Gastrocnemius medialis (tissue), 4 donors: ENCODE data around the gene CER1. TPM values are rescaled to one million over a fixed set of nuclear protein-coding genes. Genes with fewer than 3 reads are reported as not detected.

Source experiments
- ATAC-seq, 2 donors: fragments of 150-250 bp; one replicate each; pipeline ENCODE4 v1.9.1; 2016
- DNase-seq, 2 donors: peaks; one replicate each; pipeline ENCODE4 v3.0.0-alpha.2; 2019
- H3K27ac ChIP-seq, 4 donors: fragments of 200-600 bp; sonication (generic); 1 replicate in 1 of 4; 2 replicates in 3 of 4; pipeline ENCODE4 v1.5.1; 2016 to 2018; ENCODE audit warnings: mild to moderate bottlenecking in 2 of 4, moderate library complexity in 1 of 4
- H3K27me3 ChIP-seq, 3 donors: fragments of 200-600 bp; sonication (generic) in 2 of 3; 1 replicate in 1 of 3; 2 replicates in 2 of 3; pipeline versions ENCODE4 v1.5.1 to v1.6.0; 2016 to 2019; ENCODE audit warnings: mild to moderate bottlenecking in 1 of 3, moderate library complexity in 1 of 3
- H3K36me3 ChIP-seq, 2 donors: fragments of 200-600 bp; sonication (generic) in 1 of 2; one replicate each; pipeline ENCODE4 v1.5.1; 2017 to 2018
- H3K4me1 ChIP-seq, 2 donors: fragments of 200-600 bp; sonication (generic) in 1 of 2; one replicate each; pipeline ENCODE4 v1.5.1; 2016 to 2017; ENCODE audit warnings: mild to moderate bottlenecking in 2 of 2
- H3K4me3 ChIP-seq, 4 donors: fragments of 200-600 bp; sonication (generic) in 3 of 4; 1 replicate in 1 of 4; 2 replicates in 3 of 4; pipeline ENCODE4 v1.5.1; 2016 to 2019; ENCODE audit warnings: mild to moderate bottlenecking in 2 of 4
- H3K9me3 ChIP-seq, 3 donors: fragments of 200-600 bp; sonication (generic) in 2 of 3; 1 replicate in 1 of 3; 2 replicates in 2 of 3; pipeline ENCODE4 v1.5.1; 2016 to 2019
- CTCF ChIP-seq, 5 experiments: fragments of 450-650 bp in 3 of 5; fragments of 200-600 bp in 2 of 5; sonication (generic) in 2 of 5; IDR thresholded peaks in 4 of 5; conservative IDR thresholded peaks in 1 of 5; 1 replicate in 4 of 5; 2 replicates in 1 of 5; pipeline ENCODE4 v1.5.1; 2016 to 2019; ENCODE audit warnings: antibody characterized with exemption in 5 of 5, mild to moderate bottlenecking in 3 of 5, moderate library complexity in 3 of 5
- POLR2A ChIP-seq, 2 donors: fragments of 450-650 bp; IDR thresholded peaks; one replicate each; pipeline ENCODE4 v1.6.1; 2017; ENCODE audit warnings: antibody characterized with exemption in 2 of 2, mild to moderate bottlenecking in 2 of 2, moderate library complexity in 2 of 2
- in situ Hi-C, 4 donors: fragments of 200-750 bp; cut with MboI; loops; one replicate each; pipeline versions ENCODE4 v1.15.0 to v1.8.0; 2017; ENCODE audit warnings: low sequenced_read_pairs in 4 of 4
- intact Hi-C: fragments of 100-400 bp; cut with DNase I; formaldehyde crosslinking; loops from one replicate; pipeline ENCODE4 v1.15.1; 2023; ENCODE audit warnings: low total_unique reads
- total RNA-seq, 4 donors: library from RNA; depleted of rRNA; stranded (reverse); fragments of >200 nt; gene quantifications; one replicate each; pipeline versions ENCODE4 v1.1.0 to v1.2.3, GENCODE V29; 2016

CER1 gene
- not detected for total RNA-seq

GRCh38 chr9:14722391-14723035, at the start of gene CER1:
Gene CER1 (minus strand): TSS chr9:14722733. CDS start chr9:14722672, 61 bp downstream.
- Histone ChIP-seq H3K9me3 (no peaks in the 10 kb centered on the region), H3K4me1 (no peaks in the 10 kb centered on the region), H3K27ac (no peak within 1 kb of the TSS), H3K27me3 (no peaks in the 10 kb centered on the region), H3K4me3 (no peak within 1 kb of the TSS), H3K36me3 (no peaks in the 10 kb centered on the region)
- in situ Hi-C loops, result no loop called here
- ATAC-seq (no peak), DNase-seq (no peak)
- TF ChIP-seq POLR2A (IDR thresholded peaks at IDR 0.05) (no peak), CTCF (IDR thresholded peaks at IDR 0.05 in 4 of 5, conservative IDR thresholded peaks at IDR 0.05 in 1 of 5) (no peak)
- intact Hi-C loops, result no loop called here

GRCh38 chr9:14770592-14770991, 48.1 kb upstream of the CER1 start:
- Histone ChIP-seq H3K4me3 (no peak overlapping the region), H3K27ac (no peak overlapping the region), H3K4me1 (peaks cover 0 to 16% of the 10 kb centered on the region in 2 donors), H3K36me3 (no peaks in the 10 kb centered on the region), H3K27me3 (no peaks in the 10 kb centered on the region), H3K9me3 (no peaks in the 10 kb centered on the region)
- no peak for TF ChIP-seq CTCF (IDR thresholded peaks at IDR 0.05 in 4 of 5, conservative IDR thresholded peaks at IDR 0.05 in 1 of 5)
- TF ChIP-seq POLR2A (IDR thresholded peaks at IDR 0.05), result no peak
- DNase-seq (no peak), ATAC-seq (no peak)
- intact Hi-C loops, result loop anchor here (10.0 kb wide), 1 partner anchor 1626 kb away; no protein-coding TSS in a partner anchor
- in situ Hi-C loops, result loop anchor here in 2 of 4 donors (10.0 to 25.0 kb wide), 2 partner anchors 156 to 308 kb away; no protein-coding TSS in a partner anchor

- intact Hi-C loops (loop anchor here (5.0 kb wide), 1 partner anchor 77 kb away; the partner anchor contains the start of gene ZDHHC21), in situ Hi-C loops (loop anchor here in 3 of 4 donors (5.0 to 25.0 kb wide), 3 partner anchors 154 to 307 kb away; no protein-coding TSS in a partner anchor)
- H3K9me3 ChIP-seq, result no peaks in the 10 kb centered on the region
- TF ChIP-seq POLR2A (IDR thresholded peaks at IDR 0.05) (no peak), CTCF (IDR thresholded peaks at IDR 0.05 in 4 of 5, conservative IDR thresholded peaks at IDR 0.05 in 1 of 5) (peak in 1 of 5 experiments; percentile 13)
- H3K27me3 ChIP-seq, result no peaks in the 10 kb centered on the region
- DNase-seq, result no peak
- H3K27ac ChIP-seq, result no peak overlapping the region
- no peak overlapping the region for H3K4me3 ChIP-seq
- no peaks in the 10 kb centered on the region for H3K36me3 ChIP-seq
- peaks cover 0 to 8% of the 10 kb centered on the region in 2 donors for H3K4me1 ChIP-seq
- ATAC-seq, result no peak
Measured at GRCh38 chr9:14769230-14769571, 46.7 kb upstream of the CER1 start.

- no peak overlapping the region for H3K4me3 ChIP-seq
- DNase-seq (no peak), ATAC-seq (peak; percentile 55 to 62)
- H3K27me3 ChIP-seq, result no peaks in the 10 kb centered on the region
- peak; percentile 51 to 79 (median 67) for TF ChIP-seq CTCF (IDR thresholded peaks at IDR 0.05 in 4 of 5, conservative IDR thresholded peaks at IDR 0.05 in 1 of 5)
- no peak for TF ChIP-seq POLR2A (IDR thresholded peaks at IDR 0.05)
- no peaks in the 10 kb centered on the region for H3K36me3 ChIP-seq
- H3K4me1 ChIP-seq, result peaks cover 0 to 5% of the 10 kb centered on the region in 2 donors
- in situ Hi-C loops (loop anchor here in 3 of 4 donors (5.0 to 25.0 kb wide), 3 partner anchors 154 to 306 kb away; no protein-coding TSS in a partner anchor), intact Hi-C loops (loop anchor here (1.0 to 5.0 kb wide), 2 partner anchors 76 to 151 kb away; partner anchors contain the start of gene ZDHHC21)
- no peak overlapping the region for H3K27ac ChIP-seq
- no peaks in the 10 kb centered on the region for H3K9me3 ChIP-seq
Measured at GRCh38 chr9:14768405-14769229, 46.1 kb upstream of the CER1 start.
